NCI-H2081 (cell line): ENCODE data around the gene PTPN23.
A peak's percentile ranks its signal among the peaks of the same experiment; 100 is the strongest.

Source experiments
- DNase-seq, 2 experiments: peaks; one replicate each; lab custom pipeline; 2025; lab: John Stamatoyannopoulos, UW

The PTPN23 gene

GRCh38 chr3:47374587-47374986, 6.2 kb upstream of the PTPN23 start:
- DNase-seq = no peak

GRCh38 chr3:47376393-47376792, 4.4 kb upstream of the PTPN23 start:
- no peak for DNase-seq

- DNase-seq = no peak
Measured at GRCh38 chr3:47377186-47377585, 3.6 kb upstream of the PTPN23 start.

- no peak for DNase-seq
Measured at GRCh38 chr3:47378869-47379268, 2.0 kb upstream of the PTPN23 start.

GRCh38 chr3:47379411-47379899, 1.4 kb upstream of the PTPN23 start:
- no peak for DNase-seq

- DNase-seq = no peak
Measured at GRCh38 chr3:47380026-47380600, 708 bp upstream of the PTPN23 start.

GRCh38 chr3:47381317-47382157, 716 bp downstream of the PTPN23 start:
- peak; percentile 46 to 47 for DNase-seq

GRCh38 chr3:47384425-47384824, 3.6 kb downstream of the PTPN23 start:
- no peak for DNase-seq

GRCh38 chr3:47385007-47385406, 4.2 kb downstream of the PTPN23 start:
- DNase-seq = no peak

GRCh38 chr3:47385796-47386195, 5.0 kb downstream of the PTPN23 start:
- DNase-seq = no peak

- no peak for DNase-seq
Measured at GRCh38 chr3:47392933-47393332, 12.1 kb downstream of the PTPN23 start.

GRCh38 chr3:47394140-47394870, 13.5 kb downstream of the PTPN23 start:
- no peak for DNase-seq

- DNase-seq = no peak
Measured at GRCh38 chr3:47394881-47395280, 14.1 kb downstream of the PTPN23 start.

GRCh38 chr3:47398228-47398627, 17.4 kb downstream of the PTPN23 start:
- DNase-seq = no peak

- no peak for DNase-seq
Measured at GRCh38 chr3:47399016-47399415, 18.2 kb downstream of the PTPN23 start.

- no peak for DNase-seq
Measured at GRCh38 chr3:47399531-47400270, 18.9 kb downstream of the PTPN23 start.

GRCh38 chr3:47404431-47404876, 23.6 kb downstream of the PTPN23 start:
- DNase-seq = no peak

GRCh38 chr3:47404955-47405790, 24.4 kb downstream of the PTPN23 start:
- no peak for DNase-seq

GRCh38 chr3:47405820-47406761, 25.3 kb downstream of the PTPN23 start:
- no peak for DNase-seq

GRCh38 chr3:47406762-47407149, 25.9 kb downstream of the PTPN23 start:
- DNase-seq = no peak
